ENCODE data around the gene RALY. TPM values are rescaled to one million over a fixed set of nuclear protein-coding genes. Genes with fewer than 3 reads are reported as not detected.

RALY gene
- total and polyA plus RNA-seq, 2 donors (not counting 3 experiments of a cell fraction or from before 2014, with no cell fraction given): 142 to 146 TPM

- peak overlapping the region; percentile 78 for H3K27ac ChIP-seq (ENCODE audit: insufficient read depth, low read depth, low read length)
- H3K4me3 ChIP-seq (replicated peaks in 1 of 3; ENCODE audit: insufficient read depth in 1 of 3, low read depth in 1 of 3, low read length in 3 of 3): peak overlapping the region; percentile 69 to 95 (median 93)
- intact Hi-C loops (cut with micrococcal nuclease): loop anchor here (1.0 kb wide), 1 partner anchor 300 kb away; the partner anchor contains the start of gene CHMP4B
- peaks cover 27% of the 10 kb centered on the region for H3K4me1 ChIP-seq (ENCODE audit: control insufficient read depth, extremely low read depth, insufficient read depth, low read length)
- dilution Hi-C loops (cut with MboI; ENCODE audit: extremely low pct_ligation_motif_present, low sequenced_read_pairs): no loop called here
- POLR2A ChIA-PET: interaction anchor here (1.6 to 1.8 kb wide), 3 partner anchors 8 to 299 kb away, joined by 4 to 13 read pairs (median 7); partner anchors contain the start of gene RALY
- no peak overlapping the region for H2AFZ ChIP-seq (ENCODE audit: low read depth, low read length)
- H3K9ac ChIP-seq (replicated peaks; ENCODE audit: extremely low read depth, insufficient read depth, low read length): peak overlapping the region; percentile 83
- peaks cover 60% of the 10 kb centered on the region for H3K79me2 ChIP-seq (ENCODE audit: control insufficient read depth, insufficient read depth, low read length)
- H3K9me1 ChIP-seq (replicated peaks; ENCODE audit: control insufficient read depth, extremely low read depth, insufficient read depth, low read length): no peaks in the 10 kb centered on the region
- peaks cover 0 to 6% of the 10 kb centered on the region in 2 experiments for H3K36me3 ChIP-seq (ENCODE audit: control insufficient read depth in 2 of 2, extremely low read depth in 1 of 2, insufficient read depth in 2 of 2, low read length in 2 of 2)
- TF ChIP-seq POLR2A (IDR thresholded peaks at IDR 0.05; ENCODE audit: low read depth, low read length) (peak; percentile 5), JUN (IDR thresholded peaks at IDR 0.05; ENCODE audit: borderline replicate concordance, insufficient read depth, insufficient read length, low read depth) (no peak)
- DNase-seq (ENCODE audit: low read depth, low spot score) (peak; percentile 62), FAIRE-seq (peak; percentile 77)
- H3K27me3 ChIP-seq (ENCODE audit: control insufficient read depth in 2 of 2, insufficient read depth in 2 of 2, low read length in 2 of 2): no peaks in the 10 kb centered on the region
- no TSS peak for BruUV-seq (replicated peaks)
- peak overlapping the region; percentile 97 for H3K4me2 ChIP-seq (ENCODE audit: insufficient read depth, low read length)
- peaks cover 13% of the 10 kb centered on the region for H4K20me1 ChIP-seq (replicated peaks; ENCODE audit: control insufficient read depth, extremely low read depth, insufficient read depth, low read length)
- H3K9me3 ChIP-seq (replicated peaks; ENCODE audit: control insufficient read depth, insufficient read depth, low read length): no peaks in the 10 kb centered on the region
- CTCF ChIA-PET: no interaction called here
These were observed 117.3 kb downstream of the RALY start for GRCh38 chr20:34110745-34111641.

GRCh38 chr20:34111702-34112599, 118.2 kb downstream of the RALY start, which contains the start of gene EIF2S2:
TSS of gene EIF2S2 (minus strand) at chr20:34112243. CDS start at chr20:34112110, 133 bp downstream.
- H3K4me3 ChIP-seq (replicated peaks in 1 of 3; ENCODE audit: insufficient read depth in 1 of 3, low read depth in 1 of 3, low read length in 3 of 3): peak within 1 kb of the TSS; percentile 69 to 95 (median 93)
- ChIA-PET POLR2A (interaction anchor here (0.6 to 1.8 kb wide), 12 partner anchors 9 to 301 kb away, joined by 3 to 13 read pairs (median 4); partner anchors contain the start of genes CHMP4B and RALY), CTCF (interaction anchor here (0.6 to 2.3 kb wide), 10 partner anchors 9 to 387 kb away, joined by 3 to 15 read pairs (median 4); no protein-coding TSS in a partner anchor)
- H3K4me2 ChIP-seq (ENCODE audit: insufficient read depth, low read length): peak within 1 kb of the TSS; percentile 97
- FAIRE-seq (peak; percentile 95), DNase-seq (ENCODE audit: low read depth, low spot score) (peak; percentile 99)
- H3K79me2 ChIP-seq (ENCODE audit: control insufficient read depth, insufficient read depth, low read length): peaks cover 51% of the 10 kb centered on the region
- TF ChIP-seq MAX (IDR thresholded peaks at IDR 0.05; ENCODE audit: insufficient read depth, insufficient read length) (no peak), POLR2AphosphoS5 (IDR thresholded peaks at IDR 0.05; ENCODE audit: insufficient read depth, low read depth, low read length) (peak; percentile 93), POLR2A (IDR thresholded peaks at IDR 0.05; ENCODE audit: low read depth, low read length) (peak; percentile 97), CTCF (IDR thresholded peaks at IDR 0.05; ENCODE audit: extremely low read depth in 1 of 2, insufficient read depth in 1 of 2, low read depth in 1 of 2, low read length in 2 of 2) (no peak)
- peak within 1 kb of the TSS; percentile 94 for H2AFZ ChIP-seq (ENCODE audit: low read depth, low read length)
- peaks cover 13% of the 10 kb centered on the region for H4K20me1 ChIP-seq (replicated peaks; ENCODE audit: control insufficient read depth, extremely low read depth, insufficient read depth, low read length)
- peak within 1 kb of the TSS; percentile 83 for H3K9ac ChIP-seq (replicated peaks; ENCODE audit: extremely low read depth, insufficient read depth, low read length)
- intact Hi-C loops (cut with micrococcal nuclease): loop anchor here (1.0 to 2.0 kb wide), 3 partner anchors 17 to 301 kb away; partner anchors contain the start of genes CHMP4B and RALY
- dilution Hi-C loops (cut with MboI; ENCODE audit: extremely low pct_ligation_motif_present, low sequenced_read_pairs): no loop called here
- no peaks in the 10 kb centered on the region for H3K9me3 ChIP-seq (replicated peaks; ENCODE audit: control insufficient read depth, insufficient read depth, low read length)
- peak within 1 kb of the TSS; percentile 78 for H3K27ac ChIP-seq (ENCODE audit: insufficient read depth, low read depth, low read length)
- TSS peak; percentile 41 for BruUV-seq (replicated peaks)
- H3K4me1 ChIP-seq (ENCODE audit: control insufficient read depth, extremely low read depth, insufficient read depth, low read length): peaks cover 27% of the 10 kb centered on the region
- H3K36me3 ChIP-seq (ENCODE audit: control insufficient read depth in 2 of 2, extremely low read depth in 1 of 2, insufficient read depth in 2 of 2, low read length in 2 of 2): peaks cover 0 to 6% of the 10 kb centered on the region in 2 experiments
- no peaks in the 10 kb centered on the region for H3K27me3 ChIP-seq (ENCODE audit: control insufficient read depth in 2 of 2, insufficient read depth in 2 of 2, low read length in 2 of 2)
- no peaks in the 10 kb centered on the region for H3K9me1 ChIP-seq (replicated peaks; ENCODE audit: control insufficient read depth, extremely low read depth, insufficient read depth, low read length)

Data from endothelial cell of umbilical vein (primary cell).